ENCODE measurements around the gene OPCML. TPM values are rescaled to one million over a fixed set of nuclear protein-coding genes. Genes with fewer than 3 reads are reported as not detected.

The OPCML gene
- total RNA-seq, 1 donor from 2014 or later, result not detected

- Histone ChIP-seq H3K27ac (no peak overlapping the region), H3K36me3 (no peaks in the 10 kb centered on the region), H3K4me3 (no peak overlapping the region), H3K9me3 (no peaks in the 10 kb centered on the region), H3K4me1 (no peaks in the 10 kb centered on the region), H3K27me3 (no peaks in the 10 kb centered on the region)
- no peak for DNase-seq (ENCODE audit: low spot score in 2 of 2)
- intact Hi-C loops (cut with DNase I), result no loop called here
- TF ChIP-seq, protein P1, sequence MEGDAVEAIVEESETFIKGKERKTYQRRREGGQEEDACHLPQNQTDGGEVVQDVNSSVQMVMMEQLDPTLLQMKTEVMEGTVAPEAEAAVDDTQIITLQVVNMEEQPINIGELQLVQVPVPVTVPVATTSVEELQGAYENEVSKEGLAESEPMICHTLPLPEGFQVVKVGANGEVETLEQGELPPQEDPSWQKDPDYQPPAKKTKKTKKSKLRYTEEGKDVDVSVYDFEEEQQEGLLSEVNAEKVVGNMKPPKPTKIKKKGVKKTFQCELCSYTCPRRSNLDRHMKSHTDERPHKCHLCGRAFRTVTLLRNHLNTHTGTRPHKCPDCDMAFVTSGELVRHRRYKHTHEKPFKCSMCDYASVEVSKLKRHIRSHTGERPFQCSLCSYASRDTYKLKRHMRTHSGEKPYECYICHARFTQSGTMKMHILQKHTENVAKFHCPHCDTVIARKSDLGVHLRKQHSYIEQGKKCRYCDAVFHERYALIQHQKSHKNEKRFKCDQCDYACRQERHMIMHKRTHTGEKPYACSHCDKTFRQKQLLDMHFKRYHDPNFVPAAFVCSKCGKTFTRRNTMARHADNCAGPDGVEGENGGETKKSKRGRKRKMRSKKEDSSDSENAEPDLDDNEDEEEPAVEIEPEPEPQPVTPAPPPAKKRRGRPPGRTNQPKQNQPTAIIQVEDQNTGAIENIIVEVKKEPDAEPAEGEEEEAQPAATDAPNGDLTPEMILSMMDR (IDR thresholded peaks at IDR 0.05), result no peak
These were observed 325.8 kb downstream of the OPCML start for GRCh38 chr11:133206313-133207005.

GRCh38 chr11:133204158-133204557, 328.1 kb downstream of the OPCML start:
- Histone ChIP-seq H3K9me3 (no peaks in the 10 kb centered on the region), H3K27me3 (no peaks in the 10 kb centered on the region), H3K36me3 (no peaks in the 10 kb centered on the region), H3K27ac (no peak overlapping the region), H3K4me1 (no peaks in the 10 kb centered on the region), H3K4me3 (no peak overlapping the region)
- DNase-seq (ENCODE audit: low spot score in 2 of 2), result no peak
- intact Hi-C loops (cut with DNase I), result no loop called here
- TF ChIP-seq, protein P1 (IDR thresholded peaks at IDR 0.05), result no peak

- no peaks in the 10 kb centered on the region for H3K36me3 ChIP-seq
- H3K27ac ChIP-seq, result no peak overlapping the region
- DNase-seq (ENCODE audit: low spot score in 2 of 2), result no peak
- no peaks in the 10 kb centered on the region for H3K4me1 ChIP-seq
- no peaks in the 10 kb centered on the region for H3K9me3 ChIP-seq
- H3K27me3 ChIP-seq, result no peaks in the 10 kb centered on the region
- no peak overlapping the region for H3K4me3 ChIP-seq
- intact Hi-C loops (cut with DNase I), result no loop called here
- TF ChIP-seq, protein P1 (IDR thresholded peaks at IDR 0.05), result no peak
These were observed 329.5 kb downstream of the OPCML start for GRCh38 chr11:133202816-133203215.

DNA sequence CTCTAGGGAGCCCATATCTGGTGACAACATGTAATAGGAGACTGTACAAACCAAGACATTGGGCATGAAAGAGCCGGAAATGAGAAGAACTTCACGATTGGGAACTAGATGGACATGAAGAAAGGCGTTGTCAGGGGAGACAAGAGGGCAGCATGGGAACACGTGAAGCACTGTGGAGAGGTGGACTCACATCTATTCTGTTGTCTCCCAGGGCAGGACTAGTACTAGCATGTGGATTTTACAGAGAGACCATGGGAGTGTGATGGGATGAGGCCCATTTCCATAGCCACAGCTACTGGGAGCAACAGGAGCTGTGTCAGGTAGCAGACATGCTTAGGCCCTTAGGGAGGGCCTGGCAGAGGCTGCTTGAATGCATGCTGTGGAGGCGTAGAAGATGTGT, 333.9 kb downstream of the OPCML start:
- H3K4me1 ChIP-seq, result no peaks in the 10 kb centered on the region
- no peak for DNase-seq (ENCODE audit: low spot score in 2 of 2)
- intact Hi-C loops (cut with DNase I), result no loop called here
- no peaks in the 10 kb centered on the region for H3K36me3 ChIP-seq
- H3K9me3 ChIP-seq, result no peaks in the 10 kb centered on the region
- no peak overlapping the region for H3K27ac ChIP-seq
- H3K4me3 ChIP-seq, result no peak overlapping the region
- no peaks in the 10 kb centered on the region for H3K27me3 ChIP-seq
- TF ChIP-seq, protein P1 (IDR thresholded peaks at IDR 0.05), result no peak

GRCh38 chr11:133197425-133197824, 334.9 kb downstream of the OPCML start:
- TF ChIP-seq, protein P1 (IDR thresholded peaks at IDR 0.05), result no peak
- H3K36me3 ChIP-seq, result no peaks in the 10 kb centered on the region
- no peaks in the 10 kb centered on the region for H3K4me1 ChIP-seq
- no peaks in the 10 kb centered on the region for H3K27me3 ChIP-seq
- H3K4me3 ChIP-seq, result no peak overlapping the region
- no peaks in the 10 kb centered on the region for H3K9me3 ChIP-seq
- H3K27ac ChIP-seq, result no peak overlapping the region
- no peak for DNase-seq (ENCODE audit: low spot score in 2 of 2)
- intact Hi-C loops (cut with DNase I), result no loop called here

GRCh38 chr11:133191931-133192330, 340.4 kb downstream of the OPCML start:
- intact Hi-C loops (cut with DNase I), result no loop called here
- Histone ChIP-seq H3K9me3 (no peaks in the 10 kb centered on the region), H3K27ac (no peak overlapping the region), H3K27me3 (no peaks in the 10 kb centered on the region), H3K4me1 (no peaks in the 10 kb centered on the region), H3K36me3 (no peaks in the 10 kb centered on the region), H3K4me3 (no peak overlapping the region)
- DNase-seq (ENCODE audit: low spot score in 2 of 2), result no peak
- TF ChIP-seq, protein P1 (IDR thresholded peaks at IDR 0.05), result no peak
